DMS53 treated with DMSO at 0.1 percent for 48 hours (cell line): Measurements from ENCODE around the gene DUS1L.

Experiments
- DNase-seq: peaks from one replicate; lab custom pipeline; 2025; ENCODE audit not compliant: unreplicated experiment; lab: John Stamatoyannopoulos, UW

Gene DUS1L

DNA sequence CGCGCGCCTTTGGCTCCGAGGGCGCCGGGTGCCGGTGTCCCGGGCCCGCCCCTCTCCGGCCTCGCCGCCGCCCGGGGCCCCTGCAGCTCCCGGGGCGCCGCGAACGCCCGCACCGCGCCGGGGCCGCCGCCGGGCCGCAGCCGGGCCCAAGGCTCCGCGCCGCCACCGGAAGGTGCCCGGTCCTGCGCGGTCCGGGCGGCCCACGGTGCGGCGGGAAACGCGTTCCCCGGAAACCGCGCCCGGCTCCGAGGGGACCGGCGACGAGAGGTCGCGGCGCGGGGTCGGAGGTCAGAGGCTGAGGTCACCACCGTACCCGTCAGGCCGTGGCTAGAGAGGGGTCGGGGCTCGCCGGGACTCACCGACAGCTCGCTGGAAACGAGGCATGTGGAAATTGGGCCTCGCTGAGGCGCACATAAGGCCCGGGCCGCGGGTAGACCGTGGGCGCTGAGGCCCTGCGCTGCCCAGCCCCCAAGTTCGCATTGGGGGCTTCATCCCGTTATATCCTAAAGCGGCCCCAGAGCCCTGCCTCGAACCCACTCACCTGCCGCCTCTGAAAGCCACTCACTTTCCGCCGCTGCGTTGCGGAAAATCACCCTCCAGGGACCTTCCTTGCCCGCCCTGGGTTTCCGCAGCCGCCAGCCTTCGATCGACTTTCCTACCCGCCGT is at the start of gene DUS1L:
Gene DUS1L, minus strand, starts transcription at position 167 of the 666 bp plus-strand sequence. CDS start 745 bp downstream, outside the sequence.
- DNase-seq, result peak; percentile 15

DNA sequence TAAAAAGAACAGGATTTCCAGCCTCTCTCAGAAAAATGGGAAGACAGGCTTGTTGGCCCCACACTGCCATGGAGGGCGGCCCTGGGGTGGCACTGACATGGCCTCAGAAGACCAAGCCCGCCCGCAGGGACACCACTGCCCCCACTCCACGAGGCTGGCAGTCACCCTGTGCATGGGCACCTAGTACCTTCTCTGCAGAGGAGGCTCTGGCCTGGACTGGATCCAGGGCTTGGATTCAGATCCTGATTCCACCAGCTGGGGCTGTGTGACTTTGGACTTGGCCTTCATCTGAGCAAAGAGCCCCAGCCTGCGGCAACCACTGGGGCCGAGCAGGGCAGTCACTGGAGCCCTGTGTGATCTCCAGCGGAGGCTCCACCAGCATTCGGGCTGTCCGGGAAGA is 49.3 kb upstream of the DUS1L start:
- DNase-seq, result no peak

DNA sequence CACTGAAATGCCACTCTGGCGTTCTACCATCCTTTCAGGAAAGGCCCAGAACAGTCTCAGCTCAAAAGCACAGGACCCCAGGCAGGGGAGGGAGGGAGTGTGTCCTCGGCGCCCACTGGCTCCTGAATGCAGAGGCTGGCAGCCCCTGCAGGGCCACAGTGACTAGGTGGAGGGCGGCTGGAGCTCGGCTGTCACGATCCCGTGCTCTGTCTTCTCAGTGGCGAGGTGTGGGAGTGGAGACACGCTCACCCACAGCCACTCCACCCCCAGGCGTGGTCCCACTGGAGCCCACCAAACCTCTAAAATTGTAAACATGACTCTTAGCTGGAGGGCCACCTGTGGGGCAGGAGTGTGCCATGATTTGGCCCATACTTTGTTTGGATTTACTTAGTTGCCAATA is 48.8 kb upstream of the DUS1L start:
- no peak for DNase-seq

GRCh38 chr17:82113941-82114340 is 48.3 kb upstream of the DUS1L start:
- no peak for DNase-seq

DNA sequence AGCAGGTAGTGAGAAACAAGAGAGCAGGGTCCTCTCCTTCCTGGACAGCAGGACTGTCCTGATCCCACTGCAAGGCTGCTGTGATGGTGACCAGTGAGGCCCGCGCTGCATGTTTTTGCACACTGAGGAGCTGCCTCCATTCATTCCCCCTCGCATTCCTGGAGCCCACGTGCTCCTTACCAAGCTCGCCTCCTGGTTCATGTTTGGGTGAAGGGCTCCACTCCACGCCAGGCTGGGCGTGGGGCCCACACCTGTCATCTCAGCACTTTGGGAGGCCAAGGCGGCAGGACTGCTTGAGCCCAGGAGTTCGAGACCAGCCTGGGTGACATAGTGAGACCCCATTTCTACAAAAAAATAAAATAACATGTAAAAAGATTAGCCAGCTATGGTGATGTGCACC is 47.8 kb upstream of the DUS1L start:
- DNase-seq, result no peak

DNA sequence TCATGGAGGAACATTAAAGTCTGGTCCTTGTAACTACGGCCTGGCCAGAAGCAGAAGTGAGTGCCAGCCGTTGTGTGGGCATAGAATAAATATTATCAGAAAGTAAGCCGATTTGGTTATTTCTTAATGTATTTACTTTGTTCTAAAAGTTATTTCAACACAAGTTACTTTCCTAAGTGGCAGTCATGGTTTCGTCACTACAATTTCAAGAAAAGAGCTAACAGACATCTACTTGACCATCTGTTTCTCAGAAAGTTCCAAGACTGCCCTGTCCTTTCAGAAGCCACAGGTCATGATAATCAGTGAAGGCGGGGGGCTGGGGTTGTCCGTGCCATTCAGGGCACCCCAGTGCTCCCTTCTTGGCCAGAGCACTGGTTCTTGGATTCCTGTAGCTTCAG is 47.3 kb upstream of the DUS1L start:
- DNase-seq, result no peak

GRCh38 chr17:82112181-82112913 is 46.7 kb upstream of the DUS1L start:
- no peak for DNase-seq

- DNase-seq, result peak; percentile 49
Observed at GRCh38 chr17:82110298-82110697, 44.7 kb upstream of the DUS1L start.

- DNase-seq, result no peak
Observed at GRCh38 chr17:82108961-82109475, 43.4 kb upstream of the DUS1L start.

GRCh38 chr17:82108496-82108945 is 42.9 kb upstream of the DUS1L start:
- DNase-seq, result no peak

GRCh38 chr17:82108038-82108437 is 42.4 kb upstream of the DUS1L start:
- no peak for DNase-seq

DNA sequence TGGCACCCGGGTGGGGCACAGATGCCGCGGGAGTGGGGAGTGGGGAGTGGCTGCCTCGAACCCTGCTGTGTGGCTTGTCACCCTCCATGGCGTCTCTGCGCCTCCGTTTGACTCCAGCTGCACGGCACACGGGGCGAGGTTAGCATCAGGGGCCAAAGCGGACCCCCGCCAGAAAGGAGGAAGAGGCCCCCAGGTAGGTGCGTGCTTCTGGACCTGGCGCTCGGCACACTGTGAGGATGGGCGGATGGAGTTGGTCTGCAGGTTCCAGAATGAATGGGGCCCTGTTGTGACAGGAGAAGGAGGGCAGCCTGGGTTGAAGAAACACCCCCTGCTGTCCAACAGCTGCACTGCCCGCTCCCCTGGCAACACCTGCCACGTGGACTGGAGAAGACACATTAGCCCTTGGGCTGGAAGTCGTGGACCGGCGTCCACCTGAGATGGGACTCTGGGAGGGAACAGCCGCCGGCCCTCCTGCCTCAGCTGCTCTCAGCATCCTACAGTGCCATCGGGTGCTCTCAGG is 41.8 kb upstream of the DUS1L start:
- DNase-seq, result no peak

DNA sequence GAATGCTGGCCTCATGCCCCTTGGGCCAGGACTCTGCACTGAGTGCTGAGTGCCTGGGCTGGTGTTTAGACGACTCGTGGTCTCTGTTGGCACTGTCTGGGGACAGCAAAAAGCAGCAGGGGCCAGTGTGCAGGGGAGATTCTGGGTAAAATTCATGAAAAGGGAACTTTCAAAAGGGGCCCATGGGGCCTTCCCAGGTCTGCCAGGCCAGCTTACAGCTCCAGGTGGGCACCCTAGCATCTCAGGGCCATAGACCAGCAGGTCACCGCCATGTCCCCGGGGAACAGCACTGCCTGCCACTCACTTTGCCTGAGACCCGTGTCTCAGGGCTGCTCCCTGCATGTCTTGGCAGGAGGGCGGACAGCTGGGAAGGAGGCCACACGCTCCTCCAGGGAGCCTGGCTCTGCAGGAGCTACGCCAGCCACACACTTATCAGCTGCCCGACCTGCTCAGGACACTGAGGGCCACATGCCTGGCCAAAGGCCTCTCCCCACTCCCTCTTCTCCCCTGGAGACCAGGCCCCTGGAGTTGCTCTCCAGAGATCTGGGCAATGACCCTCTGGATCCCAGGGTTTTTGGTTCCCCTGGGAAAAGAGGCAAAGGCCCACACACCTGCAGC is 41.2 kb upstream of the DUS1L start:
- DNase-seq, result no peak

- peak; percentile 83 for DNase-seq
Observed at GRCh38 chr17:82105882-82106687, 40.5 kb upstream of the DUS1L start.

DNA sequence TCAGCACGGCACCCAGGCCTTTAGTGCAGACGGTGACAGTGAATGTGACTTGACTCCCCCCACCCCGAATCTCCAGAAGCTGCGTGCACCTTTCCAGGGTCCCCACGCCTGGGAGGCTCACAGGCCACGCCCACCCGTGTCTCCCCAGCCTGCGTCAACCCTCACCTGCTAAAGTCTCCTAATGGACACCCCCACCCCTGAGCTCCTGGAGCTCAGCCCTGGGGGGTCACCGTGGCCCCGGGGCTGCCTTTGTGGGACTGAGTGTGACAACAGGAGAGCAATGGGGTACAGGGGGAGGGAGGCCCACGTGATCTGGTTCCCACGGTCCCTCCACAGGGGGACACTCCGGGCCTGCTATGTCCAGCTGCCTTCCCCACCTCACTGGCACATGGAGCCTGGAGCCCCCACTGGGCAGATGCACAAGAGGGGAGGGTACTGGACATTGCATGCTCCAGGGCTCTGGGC is 39.8 kb upstream of the DUS1L start:
- no peak for DNase-seq

DNA sequence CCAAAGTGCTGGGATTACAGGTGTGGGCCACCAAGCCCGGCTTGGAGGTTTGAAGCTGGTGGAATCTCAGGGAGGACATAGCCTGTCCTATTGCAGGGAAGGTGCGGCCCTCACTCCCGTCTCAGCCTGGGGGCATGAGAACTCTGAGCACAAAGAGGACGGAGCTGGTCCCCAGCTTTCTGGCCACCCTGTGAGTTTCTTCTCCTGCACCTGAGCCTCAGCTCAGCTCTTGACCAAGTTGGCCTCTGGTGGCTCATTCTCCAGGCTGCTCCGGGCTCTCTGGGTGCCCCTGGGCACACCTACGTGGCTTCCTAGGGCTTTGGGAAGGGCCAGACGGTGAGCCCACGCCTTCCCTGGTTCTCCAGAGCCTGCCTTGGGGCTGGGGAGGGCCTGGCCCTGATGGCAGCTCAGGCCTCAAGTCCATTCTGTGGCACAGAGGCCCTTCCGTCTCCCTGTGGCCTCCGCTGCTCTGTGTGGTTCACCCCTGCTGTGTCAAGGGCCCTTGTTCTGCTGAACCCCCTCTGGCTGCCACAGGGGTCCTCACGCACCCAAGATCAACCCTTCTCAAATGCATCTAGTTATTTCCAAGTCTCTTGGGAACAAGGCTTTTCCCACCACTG is 39.3 kb upstream of the DUS1L start:
- DNase-seq, result no peak

DNA sequence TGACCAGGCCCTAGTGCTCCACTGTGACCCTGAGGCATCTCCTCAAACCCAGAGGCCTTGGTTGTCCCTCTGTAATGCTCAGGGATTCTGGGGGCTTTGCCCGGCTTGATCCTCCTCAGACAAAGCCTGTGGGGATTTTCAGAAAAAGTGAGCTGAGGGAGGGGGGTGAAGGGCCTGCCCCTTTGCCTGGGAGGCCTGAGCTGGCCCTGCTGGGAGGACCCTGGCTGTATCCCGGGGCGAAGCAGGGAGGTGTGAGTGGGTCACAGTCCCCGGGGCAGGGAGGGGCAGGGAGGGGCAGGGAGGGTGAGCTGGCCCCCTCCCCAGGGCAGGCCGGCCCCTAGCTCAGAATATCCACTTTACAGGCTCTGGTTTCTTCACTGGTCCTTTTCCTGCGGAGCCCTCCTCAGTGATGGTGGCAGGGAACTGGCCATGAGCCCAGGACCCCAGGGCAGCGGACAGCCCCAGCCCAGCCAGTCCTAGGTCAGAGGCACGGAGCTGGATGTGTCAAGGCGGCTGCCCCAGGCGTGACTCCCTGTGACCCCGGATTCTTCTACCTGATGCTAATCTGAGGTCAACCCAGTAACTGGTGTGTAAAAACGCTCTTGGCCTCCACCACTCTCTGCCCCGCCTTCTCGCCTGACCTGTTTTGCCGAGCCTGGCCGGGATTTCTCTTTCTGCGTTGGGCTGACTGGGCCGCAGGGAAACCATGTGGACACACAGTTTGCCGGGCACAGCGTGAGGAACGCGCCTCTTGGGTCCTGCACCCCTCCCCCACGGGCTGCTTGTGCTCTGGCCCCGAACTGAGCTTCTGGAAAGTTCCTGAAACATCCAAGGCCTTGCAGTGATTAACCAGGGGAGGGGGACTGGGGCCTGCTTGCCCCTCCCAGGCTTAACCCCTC is 38.2 kb upstream of the DUS1L start:
- no peak for DNase-seq

DNA sequence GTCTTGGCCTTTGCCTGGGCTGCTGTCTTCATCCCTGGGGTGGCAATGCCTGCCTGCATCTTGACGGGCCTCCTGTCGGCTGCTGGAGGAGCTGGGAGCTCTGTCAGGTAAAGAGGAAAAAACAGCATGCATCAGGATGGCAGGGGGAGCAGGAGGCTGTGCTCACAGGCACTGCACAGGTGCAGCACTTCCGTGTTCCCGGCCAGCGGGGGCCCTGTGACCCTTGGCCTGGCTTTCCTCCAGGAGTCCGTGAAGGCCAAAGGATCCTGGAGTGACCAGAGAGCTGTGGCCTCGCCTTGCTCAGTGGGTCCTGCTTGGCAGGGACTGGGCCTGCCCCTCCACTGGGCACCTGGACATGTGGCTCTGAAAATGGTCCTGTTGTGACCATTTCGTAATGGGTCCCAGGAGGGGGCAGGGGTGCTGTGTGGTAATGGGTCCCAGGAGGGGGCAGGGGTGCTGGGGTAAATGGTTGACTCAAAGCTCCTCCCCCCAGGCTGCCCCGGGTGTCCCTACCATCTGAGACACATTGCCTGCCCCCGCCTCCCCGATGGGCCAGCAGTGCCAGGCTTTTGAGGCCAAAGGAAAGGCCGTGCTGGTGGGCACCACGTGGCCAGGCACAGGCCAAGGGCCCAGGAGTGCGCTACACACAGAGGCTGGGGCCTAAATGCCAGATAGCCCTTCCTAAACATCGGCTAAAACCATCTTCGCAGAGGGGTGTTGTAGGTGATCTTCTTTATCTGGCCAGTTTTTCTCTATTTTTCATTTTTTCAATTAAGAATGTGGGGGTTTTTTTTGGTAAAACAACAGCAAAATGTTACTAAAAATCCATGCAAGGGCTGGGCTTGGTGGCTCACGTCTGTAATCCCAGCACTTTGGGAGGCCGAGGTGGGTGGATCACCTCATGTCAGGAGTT is 36.4 kb upstream of the DUS1L start:
- no peak for DNase-seq
